AG09309 (cell line): ENCODE measurements around the gene SAA2.

Experiments used
- DNase-seq: peaks from one replicate; pipeline ENCODE4 v3.0.0-alpha.2; 2010; ENCODE audit warnings: low read depth
- H3K4me3 ChIP-seq: 2 replicates; pipeline ENCODE4 v1.5.1; 2011; ENCODE audit warnings: mild to moderate bottlenecking, low read depth, low read length, moderate library complexity; ENCODE audit not compliant: control insufficient read depth
- CTCF ChIP-seq: IDR thresholded peaks from 2 replicates; pipeline ENCODE4 v1.5.1; 2011; ENCODE audit warnings: mild to moderate bottlenecking, low read depth, low read length, inconsistent platforms; ENCODE audit not compliant: insufficient read depth, control insufficient read depth; ENCODE audit errors: missing control alignments

Gene SAA2

GRCh38 chr11:18248561-18248960 lies at the start of gene SAA2:
Gene SAA2, minus strand, starts transcription at chr11:18248668. Its CDS starts 657 bp downstream, at chr11:18248011.
- no peak for TF ChIP-seq CTCF
- no peak within 1 kb of the TSS for H3K4me3 ChIP-seq
- no peak for DNase-seq

- no peak overlapping the region for H3K4me3 ChIP-seq
- TF ChIP-seq CTCF: no peak
- no peak for DNase-seq
Measured at GRCh38 chr11:18295316-18295715, 46.8 kb upstream of the SAA2 start.

GRCh38 chr11:18294862-18295261 lies 46.4 kb upstream of the SAA2 start:
- H3K4me3 ChIP-seq: no peak overlapping the region
- no peak for TF ChIP-seq CTCF
- DNase-seq: no peak

GRCh38 chr11:18288911-18289310 lies 40.4 kb upstream of the SAA2 start:
- no peak overlapping the region for H3K4me3 ChIP-seq
- no peak for DNase-seq
- no peak for TF ChIP-seq CTCF

- TF ChIP-seq CTCF: no peak
- H3K4me3 ChIP-seq: no peak overlapping the region
- no peak for DNase-seq
Measured at GRCh38 chr11:18285841-18286240, 37.4 kb upstream of the SAA2 start.

- DNase-seq: no peak
- TF ChIP-seq CTCF: no peak
- no peak overlapping the region for H3K4me3 ChIP-seq
Measured at GRCh38 chr11:18282626-18283025, 34.2 kb upstream of the SAA2 start.
